ENCODE measurements around the gene GBA2. TPM values are rescaled to one million over a fixed set of nuclear protein-coding genes. Genes with fewer than 3 reads are reported as not detected.

Gene GBA2
- polyA plus RNA-seq, 1 of the 3 experiments (the other 2 are of a cell fraction), result 71.5 TPM

DNA sequence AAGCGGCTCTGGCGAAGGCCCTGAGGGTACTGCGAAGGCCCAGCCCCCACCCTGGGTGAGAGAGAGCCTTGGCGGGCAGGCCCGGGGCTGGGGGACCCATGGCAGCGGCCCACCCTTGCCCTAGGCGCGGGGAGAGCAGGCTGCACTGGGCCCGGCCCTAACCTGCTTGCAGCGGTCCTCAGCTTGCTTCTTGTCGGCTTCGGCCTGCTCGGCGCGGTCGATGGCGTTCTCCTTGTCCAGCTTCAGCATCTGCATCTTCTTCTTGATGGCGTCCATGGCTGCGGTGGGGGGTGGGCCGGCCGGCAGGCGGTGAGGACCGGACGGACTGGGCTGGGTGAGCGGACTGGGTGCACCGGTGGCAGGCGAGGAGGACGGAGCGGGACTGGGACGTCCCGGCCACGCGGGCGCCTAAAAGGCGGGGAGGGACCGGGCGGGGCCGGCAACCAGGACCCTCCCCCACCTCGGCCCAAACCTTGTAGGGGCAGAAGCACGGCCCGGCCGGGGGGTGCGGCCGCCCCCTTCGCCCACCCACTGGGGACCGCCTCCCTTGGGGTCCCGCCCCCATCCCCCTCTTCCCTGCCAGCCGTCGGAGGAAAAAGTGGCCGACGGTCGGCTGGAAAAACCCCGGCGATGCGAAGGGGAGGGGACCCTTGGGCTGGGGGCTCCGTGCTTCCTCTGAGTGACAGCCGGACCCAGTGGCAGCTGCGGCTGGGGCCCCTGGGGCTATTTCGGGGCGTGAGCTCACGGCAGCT is 59.3 kb downstream of the GBA2 start, which contains the start of gene TPM2:
Gene TPM2, minus strand, starts transcription at position 384 of the 752 bp plus-strand sequence. Its CDS starts 108 bp downstream, at position 276.
- 42% methylated on average over 26 of the region's 61 CpGs for WGBS (ENCODE audit: low lambda C conversion rate)
- H4K20me1 ChIP-seq (ENCODE audit: insufficient read depth), result peaks cover 43% of the 10 kb centered on the region
- no peak for TF ChIP-seq GABPA (IDR thresholded peaks at IDR 0.05; ENCODE audit: low read depth)
- TF ChIP-seq MEF2A (IDR thresholded peaks at IDR 0.05; ENCODE audit: borderline replicate concordance, low read depth), result no peak
- TF ChIP-seq, protein P1, sequence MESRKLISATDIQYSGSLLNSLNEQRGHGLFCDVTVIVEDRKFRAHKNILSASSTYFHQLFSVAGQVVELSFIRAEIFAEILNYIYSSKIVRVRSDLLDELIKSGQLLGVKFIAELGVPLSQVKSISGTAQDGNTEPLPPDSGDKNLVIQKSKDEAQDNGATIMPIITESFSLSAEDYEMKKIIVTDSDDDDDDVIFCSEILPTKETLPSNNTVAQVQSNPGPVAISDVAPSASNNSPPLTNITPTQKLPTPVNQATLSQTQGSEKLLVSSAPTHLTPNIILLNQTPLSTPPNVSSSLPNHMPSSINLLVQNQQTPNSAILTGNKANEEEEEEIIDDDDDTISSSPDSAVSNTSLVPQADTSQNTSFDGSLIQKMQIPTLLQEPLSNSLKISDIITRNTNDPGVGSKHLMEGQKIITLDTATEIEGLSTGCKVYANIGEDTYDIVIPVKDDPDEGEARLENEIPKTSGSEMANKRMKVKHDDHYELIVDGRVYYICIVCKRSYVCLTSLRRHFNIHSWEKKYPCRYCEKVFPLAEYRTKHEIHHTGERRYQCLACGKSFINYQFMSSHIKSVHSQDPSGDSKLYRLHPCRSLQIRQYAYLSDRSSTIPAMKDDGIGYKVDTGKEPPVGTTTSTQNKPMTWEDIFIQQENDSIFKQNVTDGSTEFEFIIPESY (IDR thresholded peaks at IDR 0.05; ENCODE audit: borderline replicate concordance, low read depth), result no peak
- TF ChIP-seq YY1 (IDR thresholded peaks at IDR 0.05; ENCODE audit: low read depth), result no peak
- TF ChIP-seq, protein P2, sequence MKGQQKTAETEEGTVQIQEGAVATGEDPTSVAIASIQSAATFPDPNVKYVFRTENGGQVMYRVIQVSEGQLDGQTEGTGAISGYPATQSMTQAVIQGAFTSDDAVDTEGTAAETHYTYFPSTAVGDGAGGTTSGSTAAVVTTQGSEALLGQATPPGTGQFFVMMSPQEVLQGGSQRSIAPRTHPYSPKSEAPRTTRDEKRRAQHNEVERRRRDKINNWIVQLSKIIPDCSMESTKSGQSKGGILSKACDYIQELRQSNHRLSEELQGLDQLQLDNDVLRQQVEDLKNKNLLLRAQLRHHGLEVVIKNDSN (IDR thresholded peaks at IDR 0.05; ENCODE audit: borderline replicate concordance, low read depth), result no peak
- TF ChIP-seq POLR2AphosphoS5 (IDR thresholded peaks at IDR 0.05; ENCODE audit: low read depth, low read length), result peak; percentile 91
- no peak for TF ChIP-seq EZH2phosphoT487 (IDR thresholded peaks at IDR 0.05; ENCODE audit: borderline replicate concordance, low read depth)
- peak; percentile 67; the same call in 1 of the 2 replicates for TF ChIP-seq TAF1 (IDR thresholded peaks at IDR 0.05; ENCODE audit: borderline replicate concordance, low read depth, low read length)
- TF ChIP-seq EP300 (IDR thresholded peaks at IDR 0.05; ENCODE audit: borderline replicate concordance in 1 of 2, low read depth in 1 of 2, low read length in 1 of 2), result no peak
- no peak for TF ChIP-seq RAD21 (IDR thresholded peaks at IDR 0.05; ENCODE audit: low read length)
- no peak for TF ChIP-seq TCF12 (IDR thresholded peaks at IDR 0.05)
- no peak for TF ChIP-seq NRF1 (IDR thresholded peaks at IDR 0.05; ENCODE audit: low read depth, low read length)
- TF ChIP-seq, protein P3, sequence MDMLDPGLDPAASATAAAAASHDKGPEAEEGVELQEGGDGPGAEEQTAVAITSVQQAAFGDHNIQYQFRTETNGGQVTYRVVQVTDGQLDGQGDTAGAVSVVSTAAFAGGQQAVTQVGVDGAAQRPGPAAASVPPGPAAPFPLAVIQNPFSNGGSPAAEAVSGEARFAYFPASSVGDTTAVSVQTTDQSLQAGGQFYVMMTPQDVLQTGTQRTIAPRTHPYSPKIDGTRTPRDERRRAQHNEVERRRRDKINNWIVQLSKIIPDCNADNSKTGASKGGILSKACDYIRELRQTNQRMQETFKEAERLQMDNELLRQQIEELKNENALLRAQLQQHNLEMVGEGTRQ (IDR thresholded peaks at IDR 0.05; ENCODE audit: borderline replicate concordance, low read depth, low read length), result no peak
- TF ChIP-seq MXI1 (IDR thresholded peaks at IDR 0.05; ENCODE audit: low read depth, low read length), result no peak
- TF ChIP-seq JUND (IDR thresholded peaks at IDR 0.05), result no peak
- TF ChIP-seq, protein P4, sequence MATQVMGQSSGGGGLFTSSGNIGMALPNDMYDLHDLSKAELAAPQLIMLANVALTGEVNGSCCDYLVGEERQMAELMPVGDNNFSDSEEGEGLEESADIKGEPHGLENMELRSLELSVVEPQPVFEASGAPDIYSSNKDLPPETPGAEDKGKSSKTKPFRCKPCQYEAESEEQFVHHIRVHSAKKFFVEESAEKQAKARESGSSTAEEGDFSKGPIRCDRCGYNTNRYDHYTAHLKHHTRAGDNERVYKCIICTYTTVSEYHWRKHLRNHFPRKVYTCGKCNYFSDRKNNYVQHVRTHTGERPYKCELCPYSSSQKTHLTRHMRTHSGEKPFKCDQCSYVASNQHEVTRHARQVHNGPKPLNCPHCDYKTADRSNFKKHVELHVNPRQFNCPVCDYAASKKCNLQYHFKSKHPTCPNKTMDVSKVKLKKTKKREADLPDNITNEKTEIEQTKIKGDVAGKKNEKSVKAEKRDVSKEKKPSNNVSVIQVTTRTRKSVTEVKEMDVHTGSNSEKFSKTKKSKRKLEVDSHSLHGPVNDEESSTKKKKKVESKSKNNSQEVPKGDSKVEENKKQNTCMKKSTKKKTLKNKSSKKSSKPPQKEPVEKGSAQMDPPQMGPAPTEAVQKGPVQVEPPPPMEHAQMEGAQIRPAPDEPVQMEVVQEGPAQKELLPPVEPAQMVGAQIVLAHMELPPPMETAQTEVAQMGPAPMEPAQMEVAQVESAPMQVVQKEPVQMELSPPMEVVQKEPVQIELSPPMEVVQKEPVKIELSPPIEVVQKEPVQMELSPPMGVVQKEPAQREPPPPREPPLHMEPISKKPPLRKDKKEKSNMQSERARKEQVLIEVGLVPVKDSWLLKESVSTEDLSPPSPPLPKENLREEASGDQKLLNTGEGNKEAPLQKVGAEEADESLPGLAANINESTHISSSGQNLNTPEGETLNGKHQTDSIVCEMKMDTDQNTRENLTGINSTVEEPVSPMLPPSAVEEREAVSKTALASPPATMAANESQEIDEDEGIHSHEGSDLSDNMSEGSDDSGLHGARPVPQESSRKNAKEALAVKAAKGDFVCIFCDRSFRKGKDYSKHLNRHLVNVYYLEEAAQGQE (IDR thresholded peaks at IDR 0.05; ENCODE audit: low read depth, low read length), result no peak
- TF ChIP-seq SIN3A (IDR thresholded peaks at IDR 0.05; ENCODE audit: borderline replicate concordance, low read depth, low read length), result peak; percentile 21; the same call in 1 of the 2 replicates
- no peak for TF ChIP-seq RCOR1 (IDR thresholded peaks at IDR 0.05; ENCODE audit: low read length)
- no peak for TF ChIP-seq RXRA (IDR thresholded peaks at IDR 0.05; ENCODE audit: borderline replicate concordance, low read depth)
- TF ChIP-seq GATA2 (CRISPR knock-in tag; IDR thresholded peaks at IDR 0.05), result no peak
- TF ChIP-seq CHD2 (IDR thresholded peaks at IDR 0.05; ENCODE audit: low read length, partially characterized antibody), result no peak
- TF ChIP-seq NFIC (IDR thresholded peaks at IDR 0.05; ENCODE audit: borderline replicate concordance), result no peak
- TF ChIP-seq ELF1 (IDR thresholded peaks at IDR 0.05), result no peak
- TF ChIP-seq, protein P5, sequence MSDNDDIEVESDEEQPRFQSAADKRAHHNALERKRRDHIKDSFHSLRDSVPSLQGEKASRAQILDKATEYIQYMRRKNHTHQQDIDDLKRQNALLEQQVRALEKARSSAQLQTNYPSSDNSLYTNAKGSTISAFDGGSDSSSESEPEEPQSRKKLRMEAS (IDR thresholded peaks at IDR 0.05; ENCODE audit: low read depth), result peak; percentile 29; the same call in 1 of the 2 replicates
- TF ChIP-seq SMC3 (IDR thresholded peaks at IDR 0.05; ENCODE audit: low read depth, low read length), result no peak
- no peak for TF ChIP-seq FOXJ3 (CRISPR knock-in tag; IDR thresholded peaks at IDR 0.05)
- no peak for TF ChIP-seq FOXM1 (IDR thresholded peaks at IDR 0.05; ENCODE audit: low read depth)

More for the DNA sequence above, 59.3 kb downstream of the GBA2 start, which contains the start of gene TPM2:
- Histone ChIP-seq H3K9me3 (no peaks in the 10 kb centered on the region), H3K27ac (ENCODE audit: low read depth in 2 of 2, low read length in 1 of 2) (peak within 1 kb of the TSS; percentile 93 to 96), H2AFZ (ENCODE audit: low read depth) (peak within 1 kb of the TSS; percentile 84), H3K4me1 (ENCODE audit: control insufficient read depth in 1 of 2, insufficient read depth in 2 of 2, low read depth in 1 of 2, low read length in 1 of 2) (peaks cover 19 to 34% of the 10 kb centered on the region in 2 experiments; a peak in 3 of 4 replicates), H3K9ac (peak within 1 kb of the TSS; percentile 95), H3K9me2 (no peaks in the 10 kb centered on the region), H3K4me3 (ENCODE audit: low read depth in 2 of 2, low read length in 1 of 2) (peak within 1 kb of the TSS; percentile 62 to 73), H3K79me2 (ENCODE audit: insufficient read depth) (peaks cover 47% of the 10 kb centered on the region), H3K36me3 (replicated peaks in 1 of 2; ENCODE audit: control insufficient read depth in 1 of 2, insufficient read depth in 2 of 2, low read length in 1 of 2) (peaks cover 11 to 13% of the 10 kb centered on the region in 2 experiments), H3F3A (replicated peaks; ENCODE audit: insufficient read depth) (peaks cover 50% of the 10 kb centered on the region), H3K4me2 (peak within 1 kb of the TSS; percentile 91), H3K27me3 (ENCODE audit: insufficient read depth) (no peaks in the 10 kb centered on the region)
- POLR2A ChIA-PET, result interaction anchor here (1.7 kb wide), 2 partner anchors 14 to 42 kb away, joined by 5 to 8 read pairs; no protein-coding TSS in a partner anchor
- CTCF ChIA-PET, result interaction anchor here (0.8 to 2.7 kb wide), 6 partner anchors 15 to 43 kb away, joined by 3 to 21 read pairs (median 3); partner anchors contain the start of genes CCDC107 and RMRP
- DNase-seq, result peak; percentile 73

Measured in SK-N-SH (cell line).